WTC11 (cell line): ENCODE measurements around the gene CCDC12. TPM values are rescaled to one million over a fixed set of nuclear protein-coding genes. Genes with fewer than 3 reads are reported as not detected.

Experiments used
- ATAC-seq: fragments of 200-7000 bp; cut with Tn5 transposase; 2 replicates; pipeline ENCODE4 v1.10.0; 2021; ENCODE audit warnings: mild to moderate bottlenecking, moderate library complexity
- CTCF ChIA-PET: fragments of 300-600 bp; sonication (Branson Sonifier 250); formaldehyde crosslinking; loops from one replicate; lab custom pipeline; 2021; ENCODE audit warnings: antibody characterized with exemption; lab: Charles Lee
- POLR2A ChIA-PET: fragments of 350-600 bp; sonication (Branson Sonifier 250); formaldehyde crosslinking; loops from one replicate; lab custom pipeline; 2021; ENCODE audit warnings: antibody characterized with exemption; lab: Charles Lee
- DNase-seq: peaks from one replicate; pipeline ENCODE4 v3.0.0; 2021; ENCODE audit warnings: low spot score
- H3K27ac Mint-ChIP-seq: 2 replicates; pipeline ENCODE4 v1.8.0; 2021; ENCODE audit warnings: mixed read lengths
- H3K27me3 Mint-ChIP-seq: 2 replicates; pipeline ENCODE4 v1.8.0; 2021; ENCODE audit warnings: low read depth, mild to moderate bottlenecking, moderate library complexity, mixed read lengths
- H3K36me3 Mint-ChIP-seq: 2 replicates; pipeline ENCODE4 v1.8.0; 2021; ENCODE audit warnings: mixed read lengths
- H3K4me1 Mint-ChIP-seq: 2 replicates; pipeline ENCODE4 v1.8.0; 2022; ENCODE audit warnings: mixed read lengths
- H3K4me3 Mint-ChIP-seq: 2 replicates; pipeline ENCODE4 v1.8.0; 2021; ENCODE audit warnings: mild to moderate bottlenecking, moderate library complexity, mixed read lengths
- H3K9me3 Mint-ChIP-seq: 2 replicates; pipeline ENCODE4 v1.8.0; 2021; ENCODE audit warnings: mixed read lengths
- ATF6 ChIP-seq: sonication (generic); formaldehyde crosslinking; IDR thresholded peaks from 2 replicates; pipeline ENCODE4 v1.8.1; 2023; ENCODE audit warnings: mild to moderate bottlenecking, missing genetic modification reagents
- CBFB ChIP-seq: sonication (generic); formaldehyde crosslinking; IDR thresholded peaks from 2 replicates; pipeline ENCODE4 v1.8.1; 2022; ENCODE audit warnings: mild to moderate bottlenecking, low read depth, missing genetic modification reagents
- CREM ChIP-seq: sonication (generic); formaldehyde crosslinking; IDR thresholded peaks from 2 replicates; pipeline ENCODE4 v1.8.1; 2022; ENCODE audit warnings: mild to moderate bottlenecking, missing genetic modification reagents, moderate library complexity
- ETV6 ChIP-seq: sonication (generic); formaldehyde crosslinking; IDR thresholded peaks from 2 replicates; pipeline ENCODE4 v1.8.1; 2022; ENCODE audit warnings: mild to moderate bottlenecking, missing genetic modification reagents
- FOXJ3 ChIP-seq: sonication (generic); formaldehyde crosslinking; IDR thresholded peaks from 2 replicates; pipeline ENCODE4 v1.9.0; 2021; ENCODE audit warnings: missing genetic modification reagents, mild to moderate bottlenecking, borderline replicate concordance
- GABPB1 ChIP-seq: sonication (generic); formaldehyde crosslinking; IDR thresholded peaks from 2 replicates; pipeline ENCODE4 v1.8.1; 2023; ENCODE audit warnings: mild to moderate bottlenecking, missing genetic modification reagents
- GRHL2 ChIP-seq: fragments of 250-450 bp; sonication (Bioruptor Pico); IDR thresholded peaks from 2 replicates; pipeline ENCODE4 v1.8.0; 2022; ENCODE audit warnings: mild to moderate bottlenecking, moderate library complexity; ENCODE audit not compliant: insufficient replicate concordance, severe bottlenecking
- HMGXB4 ChIP-seq: sonication (generic); formaldehyde crosslinking; IDR thresholded peaks from 2 replicates; pipeline ENCODE4 v1.8.1; 2023; ENCODE audit warnings: mild to moderate bottlenecking, moderate library complexity, missing genetic modification reagents
- KAT7 ChIP-seq: sonication (generic); formaldehyde crosslinking; IDR thresholded peaks from 2 replicates; pipeline ENCODE4 v1.8.1; 2023; ENCODE audit warnings: missing genetic modification reagents, mild to moderate bottlenecking, borderline replicate concordance
- NFATC4 ChIP-seq: fragments of 250-450 bp; sonication (Bioruptor Pico); IDR thresholded peaks from 2 replicates; pipeline ENCODE4 v1.9.0; 2021; ENCODE audit warnings: mild to moderate bottlenecking
- NR1H2 ChIP-seq: sonication (generic); formaldehyde crosslinking; IDR thresholded peaks from 2 replicates; pipeline ENCODE4 v1.9.0; 2021; ENCODE audit warnings: mild to moderate bottlenecking, moderate library complexity, missing genetic modification reagents
- NR3C1 ChIP-seq: sonication (generic); formaldehyde crosslinking; conservative IDR thresholded peaks from 2 replicates; pipeline ENCODE4 v1.8.1; 2023; ENCODE audit warnings: low read depth, mild to moderate bottlenecking, missing genetic modification reagents
- PRRX2 ChIP-seq: fragments of 250-450 bp; sonication (Bioruptor Pico); IDR thresholded peaks from 2 replicates; pipeline ENCODE4 v1.8.0; 2021; ENCODE audit warnings: mild to moderate bottlenecking
- SMAD4 ChIP-seq: sonication (generic); formaldehyde crosslinking; IDR thresholded peaks from 2 replicates; pipeline ENCODE4 v1.8.0; 2022; ENCODE audit warnings: mild to moderate bottlenecking, missing genetic modification reagents
- SOX15 ChIP-seq: fragments of 250-450 bp; sonication (Bioruptor Pico); IDR thresholded peaks from 2 replicates; pipeline ENCODE4 v1.9.0; 2021; ENCODE audit warnings: mild to moderate bottlenecking
- TEAD1 ChIP-seq: sonication (generic); formaldehyde crosslinking; IDR thresholded peaks from 2 replicates; pipeline ENCODE4 v1.8.0; 2022; ENCODE audit warnings: mild to moderate bottlenecking, missing genetic modification reagents
- TEAD4 ChIP-seq: sonication (generic); formaldehyde crosslinking; IDR thresholded peaks from 2 replicates; pipeline ENCODE4 v1.8.0; 2022; ENCODE audit warnings: mild to moderate bottlenecking, missing genetic modification reagents
- TP53 ChIP-seq: sonication (generic); formaldehyde crosslinking; IDR thresholded peaks from 2 replicates; pipeline ENCODE4 v1.8.1; 2023; ENCODE audit warnings: mild to moderate bottlenecking, missing genetic modification reagents
- ZBTB21 ChIP-seq: sonication (generic); formaldehyde crosslinking; IDR thresholded peaks from 2 replicates; pipeline ENCODE4 v1.8.1; 2023; ENCODE audit warnings: mild to moderate bottlenecking, missing genetic modification reagents, borderline replicate concordance
- ZNF121 ChIP-seq: sonication (generic); formaldehyde crosslinking; IDR thresholded peaks from 2 replicates; pipeline ENCODE4 v1.8.0; 2023; ENCODE audit warnings: missing genetic modification reagents
- ZNF219 ChIP-seq: sonication (generic); formaldehyde crosslinking; IDR thresholded peaks from 2 replicates; pipeline ENCODE4 v1.8.0; 2023; ENCODE audit warnings: missing genetic modification reagents, mild to moderate bottlenecking, borderline replicate concordance
- ZNF263 ChIP-seq: sonication (generic); formaldehyde crosslinking; IDR thresholded peaks from 2 replicates; pipeline ENCODE4 v1.8.1; 2022; ENCODE audit warnings: low read depth, mild to moderate bottlenecking, moderate library complexity, missing genetic modification reagents
- ZNF396 ChIP-seq: fragments of 250-450 bp; sonication (Bioruptor Pico); IDR thresholded peaks from 2 replicates; pipeline ENCODE4 v1.8.0; 2021; ENCODE audit warnings: mild to moderate bottlenecking, moderate library complexity, borderline replicate concordance
- ZNF671 ChIP-seq: fragments of 250-450 bp; sonication (Bioruptor Pico); IDR thresholded peaks from 2 replicates; pipeline ENCODE4 v1.8.0; 2021; ENCODE audit warnings: mild to moderate bottlenecking
- total RNA-seq: library from RNA; stranded (reverse); gene quantifications from 3 replicates; pipeline ENCODE4 v1.2.3, GENCODE V29; 2021
- TF ChIP-seq, protein P1 (sequence below): sonication (generic); formaldehyde crosslinking; IDR thresholded peaks from 2 replicates; pipeline ENCODE4 v1.8.0; 2022; ENCODE audit warnings: mild to moderate bottlenecking, missing genetic modification reagents
- TF ChIP-seq, protein P2 (sequence below): sonication (generic); formaldehyde crosslinking; IDR thresholded peaks from 2 replicates; pipeline ENCODE4 v1.8.1; 2023; ENCODE audit warnings: mild to moderate bottlenecking, missing genetic modification reagents, moderate library complexity
- TF ChIP-seq, protein P3 (sequence below): sonication (generic); formaldehyde crosslinking; IDR thresholded peaks from 2 replicates; pipeline ENCODE4 v1.8.1; 2023; ENCODE audit warnings: mild to moderate bottlenecking, missing genetic modification reagents, moderate library complexity
- TF ChIP-seq, protein P4 (sequence below): sonication (generic); formaldehyde crosslinking; IDR thresholded peaks from 2 replicates; pipeline ENCODE4 v1.8.1; 2022; ENCODE audit warnings: low read depth, mild to moderate bottlenecking, moderate library complexity, missing genetic modification reagents, borderline replicate concordance
- TF ChIP-seq, protein P5 (sequence below): sonication (generic); formaldehyde crosslinking; IDR thresholded peaks from 2 replicates; pipeline ENCODE4 v1.8.0; 2022; ENCODE audit warnings: mild to moderate bottlenecking, missing genetic modification reagents

Gene CCDC12
- total RNA-seq, 1 experiment from 2014 or later: 59.1 TPM

- Mint-ChIP-seq H3K27ac (no peak overlapping the region), H3K27me3 (no peaks in the 10 kb centered on the region), H3K4me1 (peaks cover 31% of the 10 kb centered on the region), H3K9me3 (no peaks in the 10 kb centered on the region), H3K36me3 (peaks cover 6% of the 10 kb centered on the region; the same call in 1 of the 2 replicates), H3K4me3 (no peak overlapping the region)
- TF ChIP-seq TEAD1: no peak
- TF ChIP-seq, protein P1, sequence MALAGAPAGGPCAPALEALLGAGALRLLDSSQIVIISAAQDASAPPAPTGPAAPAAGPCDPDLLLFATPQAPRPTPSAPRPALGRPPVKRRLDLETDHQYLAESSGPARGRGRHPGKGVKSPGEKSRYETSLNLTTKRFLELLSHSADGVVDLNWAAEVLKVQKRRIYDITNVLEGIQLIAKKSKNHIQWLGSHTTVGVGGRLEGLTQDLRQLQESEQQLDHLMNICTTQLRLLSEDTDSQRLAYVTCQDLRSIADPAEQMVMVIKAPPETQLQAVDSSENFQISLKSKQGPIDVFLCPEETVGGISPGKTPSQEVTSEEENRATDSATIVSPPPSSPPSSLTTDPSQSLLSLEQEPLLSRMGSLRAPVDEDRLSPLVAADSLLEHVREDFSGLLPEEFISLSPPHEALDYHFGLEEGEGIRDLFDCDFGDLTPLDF (CRISPR knock-in tag): no peak
- no peak for TF ChIP-seq ZNF263 (CRISPR knock-in tag)
- TF ChIP-seq, protein P2, sequence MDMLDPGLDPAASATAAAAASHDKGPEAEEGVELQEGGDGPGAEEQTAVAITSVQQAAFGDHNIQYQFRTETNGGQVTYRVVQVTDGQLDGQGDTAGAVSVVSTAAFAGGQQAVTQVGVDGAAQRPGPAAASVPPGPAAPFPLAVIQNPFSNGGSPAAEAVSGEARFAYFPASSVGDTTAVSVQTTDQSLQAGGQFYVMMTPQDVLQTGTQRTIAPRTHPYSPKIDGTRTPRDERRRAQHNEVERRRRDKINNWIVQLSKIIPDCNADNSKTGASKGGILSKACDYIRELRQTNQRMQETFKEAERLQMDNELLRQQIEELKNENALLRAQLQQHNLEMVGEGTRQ (CRISPR knock-in tag): no peak
- no peak for TF ChIP-seq ZBTB21
- TF ChIP-seq, protein P3, sequence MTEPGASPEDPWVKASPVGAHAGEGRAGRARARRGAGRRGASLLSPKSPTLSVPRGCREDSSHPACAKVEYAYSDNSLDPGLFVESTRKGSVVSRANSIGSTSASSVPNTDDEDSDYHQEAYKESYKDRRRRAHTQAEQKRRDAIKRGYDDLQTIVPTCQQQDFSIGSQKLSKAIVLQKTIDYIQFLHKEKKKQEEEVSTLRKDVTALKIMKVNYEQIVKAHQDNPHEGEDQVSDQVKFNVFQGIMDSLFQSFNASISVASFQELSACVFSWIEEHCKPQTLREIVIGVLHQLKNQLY (CRISPR knock-in tag): no peak
- TF ChIP-seq TEAD4 (CRISPR knock-in tag): no peak
- TF ChIP-seq GRHL2 (CRISPR knock-in tag): no peak
- TF ChIP-seq FOXJ3 (CRISPR knock-in tag): no peak
- no peak for TF ChIP-seq NFATC4 (CRISPR knock-in tag)
- TF ChIP-seq, protein P4, sequence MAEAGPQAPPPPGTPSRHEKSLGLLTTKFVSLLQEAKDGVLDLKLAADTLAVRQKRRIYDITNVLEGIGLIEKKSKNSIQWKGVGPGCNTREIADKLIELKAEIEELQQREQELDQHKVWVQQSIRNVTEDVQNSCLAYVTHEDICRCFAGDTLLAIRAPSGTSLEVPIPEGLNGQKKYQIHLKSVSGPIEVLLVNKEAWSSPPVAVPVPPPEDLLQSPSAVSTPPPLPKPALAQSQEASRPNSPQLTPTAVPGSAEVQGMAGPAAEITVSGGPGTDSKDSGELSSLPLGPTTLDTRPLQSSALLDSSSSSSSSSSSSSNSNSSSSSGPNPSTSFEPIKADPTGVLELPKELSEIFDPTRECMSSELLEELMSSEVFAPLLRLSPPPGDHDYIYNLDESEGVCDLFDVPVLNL (CRISPR knock-in tag): no peak
- no peak for TF ChIP-seq NR1H2 (CRISPR knock-in tag)
- TF ChIP-seq GABPB1 (CRISPR knock-in tag): no peak
- no peak for TF ChIP-seq KAT7 (CRISPR knock-in tag)
- no peak for TF ChIP-seq NR3C1
- TF ChIP-seq TP53 (CRISPR knock-in tag): no peak
- TF ChIP-seq ETV6 (CRISPR knock-in tag): no peak
- no peak for TF ChIP-seq SMAD4 (CRISPR knock-in tag)
- TF ChIP-seq CBFB (CRISPR knock-in tag): no peak
- DNase-seq: no peak
- ChIA-PET POLR2A (no interaction called here), CTCF (interaction anchor here (1.1 to 4.1 kb wide), 2 partner anchors 11 to 25 kb away, joined by 5 to 39 read pairs; no protein-coding TSS in a partner anchor)
- ATAC-seq: no peak
These were observed 42.5 kb downstream of the CCDC12 start for GRCh38 chr3:46934072-46934471.

- no peak for ATAC-seq
- Mint-ChIP-seq H3K4me1 (peaks cover 31% of the 10 kb centered on the region), H3K27me3 (no peaks in the 10 kb centered on the region), H3K27ac (no peak overlapping the region), H3K9me3 (no peaks in the 10 kb centered on the region), H3K4me3 (no peak overlapping the region), H3K36me3 (peaks cover 5% of the 10 kb centered on the region)
- no peak for TF ChIP-seq PRRX2 (CRISPR knock-in tag)
- no peak for TF ChIP-seq ZNF121
- no peak for TF ChIP-seq ZNF219 (CRISPR knock-in tag)
- TF ChIP-seq ZNF396 (CRISPR knock-in tag): no peak
- TF ChIP-seq SOX15 (CRISPR knock-in tag): no peak
- TF ChIP-seq ATF6 (CRISPR knock-in tag): no peak
- TF ChIP-seq HMGXB4: no peak
- no peak for TF ChIP-seq KAT7 (CRISPR knock-in tag)
- no peak for TF ChIP-seq CREM (CRISPR knock-in tag)
- TF ChIP-seq, protein P5, sequence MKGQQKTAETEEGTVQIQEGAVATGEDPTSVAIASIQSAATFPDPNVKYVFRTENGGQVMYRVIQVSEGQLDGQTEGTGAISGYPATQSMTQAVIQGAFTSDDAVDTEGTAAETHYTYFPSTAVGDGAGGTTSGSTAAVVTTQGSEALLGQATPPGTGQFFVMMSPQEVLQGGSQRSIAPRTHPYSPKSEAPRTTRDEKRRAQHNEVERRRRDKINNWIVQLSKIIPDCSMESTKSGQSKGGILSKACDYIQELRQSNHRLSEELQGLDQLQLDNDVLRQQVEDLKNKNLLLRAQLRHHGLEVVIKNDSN (CRISPR knock-in tag): no peak
- no peak for TF ChIP-seq ZNF671 (CRISPR knock-in tag)
- CTCF ChIA-PET: interaction anchor here (1.1 to 4.1 kb wide), 2 partner anchors 10 to 24 kb away, joined by 5 to 39 read pairs; no protein-coding TSS in a partner anchor
- no peak for DNase-seq
- POLR2A ChIA-PET: no interaction called here
These were observed 43.3 kb downstream of the CCDC12 start for GRCh38 chr3:46933261-46933660.
